A549 treated with AZD9567 at 1 μM for 4 hours (cell line): ENCODE data around the gene LRCH4. TPM values are rescaled to one million over a fixed set of nuclear protein-coding genes. Genes with fewer than 3 reads are reported as not detected.

Experiments used
- total RNA-seq: library from RNA; stranded (reverse); fragments of 200-300 nt; extraction: Qiagen RNA extraction; gene quantifications from 5 replicates; pipeline ENCODE4 v1.2.3, GENCODE V29; 2022; ENCODE audit not compliant: insufficient read depth

Gene LRCH4
- total RNA-seq = 17.9 to 21.8 TPM (median 21.5 TPM) in 5 replicates

GRCh38 chr7:100585511-100586265 lies at the start of gene LRCH4:
LRCH4 (minus strand) TSS chr7:100586129; CDS start chr7:100586100, 29 bp downstream.

GRCh38 chr7:100611983-100612729 lies 26.2 kb upstream of the LRCH4 start, which contains the start of gene MOSPD3:
MOSPD3 (plus strand) TSS chr7:100612540; CDS start chr7:100612792, 252 bp downstream.

GRCh38 chr7:100586266-100587025 lies 517 bp upstream of the LRCH4 start, which contains the start of gene FBXO24:
FBXO24 (plus strand) TSS chr7:100586328; CDS start chr7:100586626, 298 bp downstream.

GRCh38 chr7:100573691-100574361 lies 12.1 kb downstream of the LRCH4 start, which contains the start of gene SAP25:
SAP25 (minus strand) TSS chr7:100573900; CDS start chr7:100573742, 158 bp downstream.

GRCh38 chr7:100538654-100539435 lies 47.1 kb downstream of the LRCH4 start, which contains the start of gene AGFG2:
AGFG2 (plus strand) TSS chr7:100539203; CDS start chr7:100539347, 144 bp downstream.

Other genes with a start within 250 kb of the LRCH4 start
- 14.7 to 39.2 TPM (median 38.3 TPM) in 5 replicates for gene PILRB, start 228.0 kb downstream of the LRCH4 start, total RNA-seq
- 5.5 to 7.7 TPM (median 5.7 TPM) in 5 replicates for gene PILRA, start 212.6 kb downstream of the LRCH4 start, total RNA-seq
- 1.4 to 1.7 TPM (median 1.6 TPM) in 5 replicates for gene ZCWPW1, start 157.4 kb downstream of the LRCH4 start, total RNA-seq
- gene MEPCE, start 156.3 kb downstream of the LRCH4 start, total RNA-seq = 39.0 to 53.8 TPM (median 48.9 TPM) in 5 replicates
- gene PPP1R35, start 149.6 kb downstream of the LRCH4 start, total RNA-seq = 31.2 to 50.6 TPM (median 47.8 TPM) in 5 replicates
- gene SPACDR, start 121.9 kb downstream of the LRCH4 start, total RNA-seq = 0.71 to 1.2 TPM (median 0.93 TPM) in 4 of 5 replicates, not detected in the other
- 42.3 to 56.2 TPM (median 51.1 TPM) in 5 replicates for gene TSC22D4, start 106.9 kb downstream of the LRCH4 start, total RNA-seq
- 2.1 to 5.0 TPM (median 4.3 TPM) in 5 replicates for gene NYAP1, start 102.2 kb downstream of the LRCH4 start, total RNA-seq
- gene AGFG2, start 46.9 kb downstream of the LRCH4 start, total RNA-seq = 25.0 to 40.8 TPM (median 33.2 TPM) in 5 replicates
- 0.49 to 1.4 TPM (median 0.65 TPM) in 4 of 5 replicates, not detected in the other for gene SAP25, start 12.2 kb downstream of the LRCH4 start, total RNA-seq
- 0.07 to 0.31 TPM (median 0.19 TPM) in 4 of 5 replicates, not detected in the other for gene FBXO24, start 199 bp upstream of the LRCH4 start, total RNA-seq
- 4.6 to 9.7 TPM (median 8.6 TPM) in 5 replicates for gene PCOLCE, start 16.2 kb upstream of the LRCH4 start, total RNA-seq
- 14.6 to 21.1 TPM (median 20.3 TPM) in 5 replicates for gene MOSPD3, start 26.4 kb upstream of the LRCH4 start, total RNA-seq
- gene TFR2, start 55.4 kb upstream of the LRCH4 start, total RNA-seq = 1.7 to 2.5 TPM (median 2.4 TPM) in 5 replicates
- not detected in 5 replicates for gene ACTL6B, start 70.3 kb upstream of the LRCH4 start, total RNA-seq
- gene GNB2, start 87.6 kb upstream of the LRCH4 start, total RNA-seq = 187 to 267 TPM (median 253 TPM) in 5 replicates
- 12.9 to 23.2 TPM (median 21.9 TPM) in 5 replicates for gene GIGYF1, start 108.1 kb upstream of the LRCH4 start, total RNA-seq
- 73.7 to 97.1 TPM (median 93.6 TPM) in 5 replicates for gene POP7, start 120.0 kb upstream of the LRCH4 start, total RNA-seq
- 0.08 TPM in 1 of 5 replicates, not detected in the others for gene EPO, start 134.3 kb upstream of the LRCH4 start, total RNA-seq
- gene ZAN, start 147.5 kb upstream of the LRCH4 start, total RNA-seq = not detected in 5 replicates
- gene EPHB4, start 241.4 kb upstream of the LRCH4 start, total RNA-seq = 32.6 to 42.7 TPM (median 40.1 TPM) in 5 replicates